GM18505 (cell line): ENCODE measurements around the gene FABP1.

Experiments used
- ATAC-seq: cut with Tn5 transposase; IDR thresholded peaks from one replicate; pipeline ENCODE4 v1.9.1; 2021; ENCODE audit not compliant: unreplicated experiment
- POLR2A ChIP-seq: IDR thresholded peaks from 4 replicates; pipeline ENCODE4 v1.6.1; 2011; ENCODE audit warnings: borderline replicate concordance; ENCODE audit not compliant: insufficient read depth, insufficient read length; ENCODE audit errors: extremely low read depth

FABP1 gene

GRCh38 chr2:88092773-88093172 is 35.1 kb downstream of the FABP1 start:
- no peak for ATAC-seq
- no peak for TF ChIP-seq POLR2A

DNA sequence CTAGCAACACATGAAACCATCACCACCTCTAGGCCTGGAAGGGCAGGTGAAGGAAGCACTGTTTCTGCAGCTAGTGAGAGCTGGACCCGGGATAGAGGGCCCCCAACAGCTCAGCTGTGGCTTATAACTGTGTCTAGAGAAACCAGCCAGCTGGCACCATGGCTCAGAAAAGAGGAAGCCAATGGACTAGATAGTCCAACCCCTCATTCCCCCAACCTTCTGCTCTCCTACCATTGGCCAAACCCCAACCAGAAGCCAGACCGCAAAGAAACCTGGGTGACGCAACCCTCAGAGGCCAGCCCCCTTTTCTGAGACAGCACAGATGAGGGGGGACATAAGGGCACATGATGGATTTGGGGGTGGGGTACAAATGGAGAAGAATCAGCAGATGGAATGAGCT is 35.9 kb downstream of the FABP1 start:
- no peak for TF ChIP-seq POLR2A
- no peak for ATAC-seq

DNA sequence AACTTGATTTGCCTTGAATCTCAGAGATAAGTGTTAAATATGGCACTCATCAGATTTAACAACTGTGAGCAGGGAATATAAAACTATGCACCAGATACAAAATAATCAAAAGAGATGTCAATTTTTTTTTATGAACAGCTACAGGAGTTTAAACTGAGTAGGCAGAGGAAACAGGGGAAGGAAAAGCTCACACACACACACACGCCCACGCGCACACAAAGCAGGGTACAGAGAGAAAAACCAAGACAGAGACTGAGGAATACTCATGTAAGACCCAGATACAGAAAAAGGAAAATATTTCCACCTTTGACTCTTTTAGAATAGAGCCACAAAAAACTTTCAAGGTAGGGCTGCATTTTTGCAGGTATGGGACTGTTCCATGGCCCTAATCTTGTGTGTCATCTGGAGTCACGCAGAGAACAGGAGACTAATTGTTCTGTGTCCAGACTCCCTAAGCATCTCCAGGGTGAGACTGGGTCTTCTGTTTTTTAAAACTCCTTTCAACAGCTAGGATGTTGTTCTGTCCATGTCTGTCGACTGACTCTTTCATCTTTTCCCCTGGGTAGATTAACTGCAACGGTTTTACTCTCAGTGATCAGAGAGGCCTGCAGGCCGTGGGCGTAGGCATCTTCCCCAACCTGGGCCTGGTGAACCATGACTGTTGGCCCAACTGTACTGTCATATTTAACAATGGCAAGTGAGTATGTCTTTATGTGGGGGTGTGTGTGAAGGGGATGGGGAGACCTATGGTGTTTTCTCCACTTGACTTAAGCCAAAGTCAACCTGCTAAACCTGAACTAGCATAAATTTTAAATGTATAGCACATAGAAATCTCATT is 37.2 kb downstream of the FABP1 start:
- no peak for ATAC-seq
- no peak for TF ChIP-seq POLR2A

GRCh38 chr2:88088999-88089398 is 38.9 kb downstream of the FABP1 start:
- no peak for TF ChIP-seq POLR2A
- no peak for ATAC-seq

DNA sequence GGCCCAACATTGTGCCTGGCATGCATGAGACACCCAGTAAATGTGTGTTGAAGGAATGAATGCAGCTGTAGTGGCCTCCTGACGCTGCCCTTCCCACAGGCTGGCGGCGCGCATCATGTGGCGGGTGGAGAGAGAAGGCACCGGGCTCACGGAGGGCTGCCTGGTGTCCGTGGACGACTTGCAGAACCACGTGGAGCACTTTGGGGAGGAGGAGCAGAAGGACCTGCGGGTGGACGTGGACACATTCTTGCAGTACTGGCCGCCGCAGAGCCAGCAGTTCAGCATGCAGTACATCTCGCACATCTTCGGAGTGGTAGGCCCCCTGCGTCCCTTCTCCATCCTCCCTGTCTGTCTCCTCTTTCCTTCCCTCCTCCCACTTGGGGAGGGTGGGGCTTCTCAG is 40.1 kb downstream of the FABP1 start:
- no peak for TF ChIP-seq POLR2A
- no peak for ATAC-seq

DNA sequence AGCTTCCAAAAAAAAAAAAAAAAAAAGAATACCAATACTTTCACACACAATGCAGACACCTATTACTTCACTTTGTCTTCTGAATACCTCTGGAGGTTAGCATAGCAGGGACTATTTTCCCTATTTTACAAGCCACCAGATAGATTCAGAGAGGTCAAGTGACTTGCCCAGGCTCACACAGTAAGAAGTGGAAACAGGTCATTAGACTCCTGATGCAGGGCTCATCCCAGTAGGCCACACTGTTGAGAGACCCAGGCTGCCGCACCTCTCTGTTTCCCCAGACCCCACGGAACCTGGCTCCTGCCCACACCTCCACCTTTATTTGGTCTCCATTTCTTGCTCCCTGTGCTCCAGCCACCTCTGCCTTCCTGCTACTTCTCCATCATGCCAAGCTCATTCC is 40.8 kb downstream of the FABP1 start:
- no peak for TF ChIP-seq POLR2A
- ATAC-seq = no peak

- no peak for TF ChIP-seq POLR2A
- ATAC-seq = no peak
These were observed 41.5 kb downstream of the FABP1 start for GRCh38 chr2:88086401-88086800.

DNA sequence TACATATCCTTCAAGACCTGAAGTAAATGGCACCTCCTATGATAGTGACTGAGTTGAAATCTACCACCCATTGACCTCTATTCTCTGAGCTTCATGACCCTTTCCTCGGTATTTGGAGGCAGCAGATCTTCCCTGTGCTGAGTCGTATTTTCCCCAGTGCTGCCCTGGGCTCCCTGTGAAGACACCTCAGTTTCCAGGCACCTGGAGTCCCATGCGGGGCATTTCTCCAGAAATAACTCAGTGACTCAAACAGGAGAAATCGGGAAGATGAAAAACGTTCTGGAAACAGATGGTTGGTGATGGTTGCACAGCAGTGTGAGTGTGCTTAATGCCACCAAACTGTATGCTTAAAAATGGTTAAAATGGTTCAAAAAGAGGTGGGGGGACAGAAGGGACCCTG is 42.3 kb downstream of the FABP1 start:
- TF ChIP-seq POLR2A = no peak
- ATAC-seq = no peak

DNA sequence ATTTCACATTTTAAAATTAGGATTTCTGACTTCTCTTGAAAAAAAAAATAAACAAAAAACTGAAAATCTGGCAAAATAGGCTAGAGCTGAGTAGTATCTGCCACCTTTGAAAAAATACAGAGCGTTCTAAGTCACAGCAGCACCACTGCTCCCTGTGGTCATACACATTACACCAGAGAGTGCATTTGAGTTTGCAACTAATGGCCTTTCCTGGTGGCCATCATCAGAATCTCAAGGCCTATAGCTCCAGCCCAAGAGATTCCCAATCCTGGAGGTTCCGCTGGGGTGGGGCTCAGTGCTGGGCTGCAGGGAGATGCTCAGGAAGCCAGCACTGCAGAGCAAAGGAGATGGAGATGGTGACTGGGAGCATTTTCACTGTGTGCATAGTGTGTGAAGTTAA is 42.8 kb downstream of the FABP1 start:
- TF ChIP-seq POLR2A = no peak
- ATAC-seq = no peak

DNA sequence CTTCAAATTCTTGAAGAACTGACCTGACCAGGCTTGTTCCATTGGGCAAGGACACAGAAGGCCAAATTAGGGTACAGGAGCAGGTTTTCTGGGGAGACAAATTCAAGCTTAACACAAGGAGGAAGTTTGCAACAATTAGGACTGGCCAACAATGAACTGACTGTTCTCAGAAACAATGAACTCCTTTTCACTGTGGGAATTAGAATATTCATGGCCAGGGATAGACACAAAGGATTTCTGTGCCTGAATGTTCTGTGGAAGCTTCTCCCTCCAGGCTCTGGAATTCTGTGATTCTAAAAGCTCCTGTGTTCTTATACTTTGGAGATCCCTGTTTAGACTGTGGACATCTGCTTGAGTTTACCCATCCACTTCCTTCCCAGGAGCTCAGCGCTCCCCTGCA is 45.1 kb downstream of the FABP1 start:
- TF ChIP-seq POLR2A = no peak

GRCh38 chr2:88081924-88082608 is 45.8 kb downstream of the FABP1 start:
- TF ChIP-seq POLR2A = no peak
- no peak for ATAC-seq

More for the DNA sequence above, 45.1 kb downstream of the FABP1 start:
- no peak for ATAC-seq

- no peak for TF ChIP-seq POLR2A
- no peak for ATAC-seq
These were observed 47.3 kb downstream of the FABP1 start for GRCh38 chr2:88080545-88080944.

DNA sequence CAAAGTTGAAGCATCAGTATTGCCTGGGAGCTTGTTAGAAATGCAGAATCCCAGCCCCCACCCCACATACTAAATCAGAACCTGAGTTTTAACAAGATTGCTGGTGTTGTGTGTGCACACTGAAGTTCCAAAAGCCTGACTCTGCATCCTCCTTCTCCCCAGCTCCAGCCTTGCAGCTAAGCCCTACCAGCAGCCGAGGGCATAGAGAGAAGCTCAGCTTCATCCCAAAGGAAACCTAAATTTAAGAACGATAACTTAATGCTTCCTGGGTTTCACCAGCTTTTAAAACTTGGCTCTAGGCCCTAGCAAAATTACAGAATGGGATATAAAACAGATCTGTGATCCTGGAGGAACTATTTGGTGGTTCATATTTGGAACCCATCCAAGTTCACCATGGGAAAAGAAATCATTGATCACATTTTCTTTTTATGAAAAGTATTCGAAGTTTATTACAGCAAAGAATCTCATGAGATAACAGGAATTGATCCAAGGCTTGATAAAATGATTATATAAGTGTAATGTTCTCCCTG is 49.2 kb downstream of the FABP1 start:
- ATAC-seq = no peak
- no peak for TF ChIP-seq POLR2A

DNA sequence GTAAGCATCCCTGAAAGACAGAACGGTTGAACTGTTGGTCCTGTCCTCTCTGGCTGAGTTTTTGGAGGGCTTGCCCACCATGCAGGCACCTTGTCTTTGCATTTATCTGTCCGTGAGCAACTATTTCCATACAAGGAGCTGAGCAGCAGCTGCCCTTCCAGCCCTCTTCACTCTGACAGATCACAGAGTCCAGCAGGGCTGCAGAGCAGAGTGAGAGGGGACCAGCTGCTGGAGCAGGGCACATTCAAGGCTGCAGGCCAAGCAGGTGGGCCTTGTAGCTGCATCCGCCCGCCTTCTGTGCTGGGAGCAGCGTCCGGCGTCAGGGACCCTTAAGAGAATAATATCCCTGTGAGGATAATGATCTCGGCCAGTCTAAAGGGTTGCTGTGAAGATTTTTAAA is 50.8 kb downstream of the FABP1 start:
- TF ChIP-seq POLR2A = no peak

GRCh38 chr2:88074854-88075292 is 53.0 kb downstream of the FABP1 start:
- no peak for ATAC-seq

More for the DNA sequence above, 50.8 kb downstream of the FABP1 start:
- no peak for ATAC-seq

DNA sequence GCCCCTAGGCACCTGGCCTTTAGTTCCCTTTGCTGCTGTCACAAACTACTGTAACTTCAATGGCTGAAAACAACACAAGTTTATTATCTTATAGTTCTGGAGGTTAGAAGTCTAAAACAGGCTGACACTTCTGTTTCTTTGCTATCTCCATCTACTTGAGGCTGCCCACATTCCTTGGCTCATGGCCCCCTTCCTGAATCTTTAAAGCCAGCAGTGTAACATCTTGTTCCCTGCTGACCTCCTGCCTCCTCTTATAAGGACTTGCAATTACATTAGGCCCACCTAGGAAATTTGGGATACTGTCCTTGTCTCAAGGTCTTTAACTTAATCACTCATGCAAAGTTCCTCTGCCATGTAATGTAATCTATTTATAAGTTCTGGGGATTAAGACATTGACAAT is 53.7 kb downstream of the FABP1 start:
- TF ChIP-seq POLR2A = no peak

More at GRCh38 chr2:88074854-88075292, 53.0 kb downstream of the FABP1 start:
- TF ChIP-seq POLR2A = no peak

More for the DNA sequence above, 53.7 kb downstream of the FABP1 start:
- no peak for ATAC-seq
